ENCODE measurements around the gene MIEF2. TPM values are rescaled to one million over a fixed set of nuclear protein-coding genes. Genes with fewer than 3 reads are reported as not detected.

MIEF2 gene
- total RNA-seq, 2 donors from 2014 or later = 13.8 to 18.3 TPM

DNA sequence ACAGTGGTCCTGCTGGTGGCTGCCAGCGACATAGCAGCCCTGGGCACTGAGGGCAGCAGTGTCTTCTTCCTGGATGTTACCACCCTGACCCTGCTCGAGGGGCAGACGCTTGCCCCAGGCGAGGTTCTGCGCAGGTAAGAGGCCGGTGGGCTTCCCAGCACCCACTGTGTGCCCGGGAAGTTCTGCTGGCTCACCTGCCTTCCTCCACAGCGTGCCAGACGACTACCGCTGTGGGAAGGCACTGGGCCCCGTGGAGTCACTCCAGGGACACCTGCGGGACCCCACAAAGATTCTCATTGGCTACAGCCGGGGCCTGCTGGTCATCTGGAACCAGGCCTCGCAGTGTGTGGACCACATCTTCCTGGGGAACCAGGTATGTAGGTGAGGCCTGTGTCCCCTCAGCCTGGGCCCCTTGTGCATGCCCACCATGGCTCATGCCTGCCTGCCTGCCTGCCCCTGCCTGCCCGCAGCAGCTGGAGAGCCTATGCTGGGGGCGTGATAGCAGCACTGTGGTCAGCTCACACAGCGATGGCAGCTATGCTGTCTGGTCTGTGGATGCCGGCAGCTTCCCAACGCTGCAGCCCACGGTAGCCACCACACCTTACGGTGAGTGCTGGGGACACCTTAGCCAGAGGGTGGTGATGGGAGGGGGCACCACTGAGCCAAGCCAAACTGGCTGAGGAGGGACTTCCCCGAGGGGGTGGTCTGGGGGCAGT is 26.5 kb upstream of the MIEF2 start:
- intact Hi-C loops (cut with DNase I, micrococcal nuclease) = no loop called here
- DNase-seq = no peak
- no peak for ATAC-seq

DNA sequence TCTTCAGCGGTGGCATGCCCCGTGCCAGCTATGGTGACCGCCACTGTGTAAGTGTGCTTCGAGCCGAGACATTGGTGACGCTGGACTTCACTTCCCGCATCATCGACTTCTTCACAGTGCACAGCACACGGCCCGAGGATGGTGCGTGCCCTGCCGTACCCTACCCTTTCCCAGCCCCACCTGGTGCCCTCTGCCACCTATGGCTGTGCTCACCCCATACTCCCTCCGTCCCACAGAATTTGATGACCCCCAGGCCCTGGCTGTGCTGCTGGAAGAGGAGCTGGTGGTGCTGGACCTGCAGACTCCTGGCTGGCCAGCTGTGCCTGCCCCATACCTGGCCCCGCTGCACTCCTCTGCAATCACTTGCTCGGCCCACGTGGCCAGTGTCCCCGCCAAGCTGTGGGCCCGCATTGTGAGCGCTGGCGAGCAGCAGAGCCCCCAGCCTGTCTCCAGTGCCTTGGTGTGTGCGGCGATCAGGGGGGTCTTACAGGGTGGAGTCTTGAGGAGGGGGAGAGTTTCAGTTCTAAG is 25.5 kb upstream of the MIEF2 start:
- ATAC-seq = no peak
- DNase-seq = no peak
- intact Hi-C loops (cut with DNase I, micrococcal nuclease) = no loop called here

DNA sequence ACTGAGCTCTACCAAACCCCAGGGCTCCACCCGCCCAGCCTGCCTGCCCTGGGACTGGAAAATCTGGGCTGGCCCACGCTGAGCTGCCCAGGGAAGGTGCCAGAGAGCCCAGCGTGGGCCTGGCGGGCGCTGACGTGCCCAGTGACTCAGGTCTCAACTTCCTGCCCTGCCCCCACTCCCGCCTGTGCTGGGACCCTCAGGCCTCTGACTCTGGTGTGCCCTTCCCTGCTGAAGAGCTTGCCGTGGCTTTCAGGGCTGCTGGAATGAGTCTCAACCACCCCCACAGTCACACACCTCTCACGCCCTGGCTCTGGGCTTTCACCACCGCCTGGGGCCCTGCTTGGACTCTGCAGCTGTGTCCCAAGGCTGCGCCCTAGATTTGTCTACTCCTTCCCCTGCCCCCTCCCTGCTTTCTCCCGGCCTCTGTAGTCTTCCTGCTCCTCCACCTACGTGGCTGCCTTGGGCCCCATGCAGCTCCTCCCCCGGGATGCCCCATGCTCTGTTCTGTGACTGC is 24.7 kb upstream of the MIEF2 start:
- ATAC-seq (no peak), DNase-seq (no peak)
- intact Hi-C loops (cut with DNase I, micrococcal nuclease) = no loop called here

DNA sequence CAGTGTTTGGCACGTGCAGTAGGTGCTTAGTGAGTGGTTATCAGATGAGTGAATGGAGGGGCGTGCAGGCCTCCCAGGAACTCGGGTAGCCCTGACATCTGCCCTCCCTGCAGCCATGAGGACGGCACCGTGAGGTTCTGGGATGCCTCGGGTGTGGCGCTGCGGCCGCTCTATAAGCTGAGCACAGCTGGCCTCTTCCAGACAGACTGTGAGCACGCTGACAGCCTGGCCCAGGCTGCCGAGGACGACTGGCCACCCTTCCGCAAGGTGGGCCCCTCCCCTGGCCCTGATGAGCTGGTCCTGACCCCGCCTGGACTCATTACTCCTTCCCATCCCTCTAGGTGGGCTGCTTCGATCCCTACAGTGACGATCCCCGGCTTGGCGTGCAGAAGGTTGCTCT is 24.0 kb upstream of the MIEF2 start:
- ATAC-seq (no peak), DNase-seq (no peak)
- intact Hi-C loops (cut with DNase I, micrococcal nuclease) = no loop called here

DNA sequence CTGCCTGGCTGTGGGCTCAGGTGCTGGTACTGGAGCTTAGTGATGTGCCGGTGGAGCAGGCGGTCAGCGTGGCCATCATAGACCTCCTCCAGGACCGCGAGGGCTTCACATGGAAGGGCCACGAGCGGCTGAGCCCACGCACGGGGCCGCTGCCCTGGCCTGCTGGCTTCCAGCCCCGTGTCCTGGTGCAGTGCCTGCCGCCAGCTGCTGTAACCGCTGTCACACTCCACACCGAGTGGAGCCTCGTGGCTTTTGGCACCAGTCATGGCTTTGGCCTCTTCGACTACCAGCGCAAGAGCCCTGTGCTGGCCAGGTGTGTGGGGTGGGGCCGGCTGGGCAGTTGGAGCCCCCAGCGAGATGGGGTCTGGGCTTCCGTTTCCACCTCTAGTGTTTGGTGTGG is 23.0 kb upstream of the MIEF2 start:
- intact Hi-C loops (cut with DNase I, micrococcal nuclease) = no loop called here
- ATAC-seq (no peak), DNase-seq (no peak)

DNA sequence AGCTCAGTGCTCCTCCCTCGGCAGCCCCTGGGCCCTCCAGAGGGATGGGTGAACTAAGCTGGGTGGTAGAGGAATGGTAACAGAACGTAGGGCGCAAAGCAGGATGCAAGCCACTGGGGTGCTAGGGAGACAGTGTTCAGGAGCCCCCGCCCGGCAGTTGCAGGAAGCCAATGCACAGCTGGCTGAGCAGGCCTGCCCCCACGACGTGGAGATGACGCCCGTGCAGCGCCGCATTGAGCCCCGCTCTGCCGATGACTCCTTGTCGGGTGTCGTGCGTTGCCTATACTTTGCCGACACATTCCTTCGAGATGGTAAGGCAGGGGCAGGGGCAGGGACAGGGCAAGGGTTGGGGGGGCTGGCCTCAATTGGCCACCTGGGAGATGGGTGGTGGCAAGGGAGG is 22.2 kb upstream of the MIEF2 start:
- ATAC-seq (no peak), DNase-seq (no peak)
- intact Hi-C loops (cut with DNase I, micrococcal nuclease) = no loop called here

DNA sequence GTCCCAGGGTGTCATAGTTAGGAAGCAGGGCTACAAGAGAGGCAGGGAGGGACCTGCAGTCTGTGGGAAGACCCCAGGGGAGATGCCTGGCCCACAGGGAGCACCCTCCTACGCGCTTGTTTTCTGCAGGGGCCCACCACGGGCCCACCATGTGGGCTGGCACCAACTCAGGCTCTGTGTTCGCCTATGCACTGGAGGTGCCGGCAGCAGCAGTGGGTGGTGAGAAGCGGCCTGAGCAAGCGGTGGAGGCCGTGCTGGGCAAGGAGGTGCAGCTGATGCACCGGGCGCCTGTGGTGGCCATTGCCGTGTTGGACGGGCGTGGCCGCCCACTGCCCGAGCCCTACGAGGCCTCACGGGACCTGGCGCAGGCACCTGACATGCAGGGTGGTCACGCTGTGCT is 20.0 kb upstream of the MIEF2 start:
- DNase-seq = no peak

DNA sequence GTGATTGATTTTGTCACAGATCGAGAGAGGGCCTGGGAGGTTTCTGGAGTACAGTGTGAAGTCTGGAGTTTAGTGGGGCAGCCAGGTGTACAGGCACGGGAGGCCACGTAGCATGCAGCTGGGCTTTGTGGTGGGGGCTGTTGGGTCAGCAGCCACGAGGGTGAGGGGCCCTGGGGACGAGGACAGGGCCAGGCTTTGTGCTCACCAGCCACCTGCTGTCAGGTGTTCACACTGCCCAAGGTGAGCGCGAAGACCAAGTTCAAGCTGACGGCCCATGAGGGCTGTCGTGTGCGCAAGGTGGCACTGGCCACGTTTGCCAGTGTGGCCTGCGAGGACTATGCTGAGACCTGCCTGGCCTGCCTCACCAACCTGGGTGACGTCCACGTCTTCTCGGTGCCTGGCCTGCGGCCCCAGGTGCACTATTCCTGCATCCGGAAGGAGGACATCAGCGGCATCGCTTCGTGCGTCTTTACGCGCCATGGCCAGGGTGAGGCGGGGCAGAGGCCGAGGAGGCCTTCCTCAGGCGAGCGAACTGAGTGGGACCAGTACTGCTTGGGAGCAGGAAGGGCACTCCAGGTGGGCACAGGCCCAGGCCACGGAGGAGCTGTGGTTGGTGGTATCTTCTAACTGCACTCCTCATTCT is 19.1 kb upstream of the MIEF2 start:
- intact Hi-C loops (cut with DNase I, micrococcal nuclease) = no loop called here
- no peak for ATAC-seq

More for the DNA sequence above, 20.0 kb upstream of the MIEF2 start:
- intact Hi-C loops (cut with DNase I, micrococcal nuclease) = no loop called here
- ATAC-seq = no peak

DNA sequence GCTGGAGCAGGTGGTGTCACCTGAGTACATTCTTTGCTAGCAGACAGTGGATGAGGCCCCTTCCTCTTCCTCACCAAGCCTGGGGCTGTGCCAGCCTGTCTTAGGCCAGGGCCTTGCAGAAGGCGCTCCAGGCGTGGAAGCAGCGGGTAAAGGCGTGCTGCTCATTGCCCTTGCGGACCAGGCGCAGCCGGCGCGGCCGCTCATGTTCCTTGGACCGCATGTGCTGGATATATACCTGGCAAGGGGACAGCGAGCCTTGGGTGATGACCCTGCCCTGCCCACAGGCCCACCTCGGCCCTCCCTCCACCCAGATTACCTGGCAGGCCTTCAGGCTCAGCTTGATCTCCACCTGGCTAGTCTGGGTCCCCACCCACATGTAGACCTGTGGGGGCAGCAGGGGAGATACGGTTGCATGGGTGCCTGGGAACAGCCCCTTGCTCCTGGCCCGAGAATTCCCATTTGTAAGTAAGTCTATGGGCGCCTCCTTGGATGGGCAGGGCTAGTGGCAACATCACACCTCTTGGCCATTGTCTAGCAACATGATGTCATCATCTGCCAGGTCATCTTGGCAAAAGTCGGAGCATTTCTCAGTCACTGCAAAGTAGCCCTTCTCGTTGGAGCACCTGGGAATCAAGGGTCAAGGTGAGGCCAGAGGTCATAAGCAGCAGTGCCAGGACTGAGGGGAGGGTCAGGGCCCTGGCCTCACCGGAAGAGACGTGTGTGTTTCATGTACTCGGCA is 15.3 kb upstream of the MIEF2 start:
- DNase-seq (no peak), ATAC-seq (no peak)
- intact Hi-C loops (cut with DNase I, micrococcal nuclease) = no loop called here

More for the DNA sequence above, 19.1 kb upstream of the MIEF2 start:
- no peak for DNase-seq

DNA sequence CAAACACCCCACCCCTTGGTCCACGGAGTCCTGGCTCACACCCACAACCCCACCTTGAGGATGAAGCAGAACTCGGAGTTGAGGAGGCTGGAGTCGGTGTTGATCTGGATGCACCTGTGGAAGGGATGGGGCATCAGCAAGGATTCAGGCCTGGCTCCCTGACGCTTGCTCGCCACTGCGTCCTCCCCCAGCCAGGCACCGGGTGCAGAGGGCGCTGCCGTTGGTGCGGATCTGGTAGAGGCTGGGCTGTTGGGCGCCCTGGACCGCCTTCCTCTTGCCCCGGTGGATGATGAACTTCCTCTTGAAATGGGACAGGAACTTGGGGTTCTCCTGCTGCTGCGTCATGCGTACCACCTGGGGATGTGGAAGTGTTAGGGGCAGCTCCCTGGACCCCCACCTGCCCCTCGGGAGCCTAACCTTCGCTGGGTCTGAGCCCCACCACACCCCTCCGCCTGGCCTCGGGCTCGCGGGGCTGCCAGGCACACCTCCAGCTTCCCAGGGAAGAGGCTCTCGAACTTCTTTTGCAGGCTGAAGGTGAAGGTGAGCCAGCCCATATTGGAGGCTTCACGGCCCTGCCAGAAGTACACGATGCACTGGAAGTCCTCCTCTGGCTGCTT is 14.2 kb upstream of the MIEF2 start:
- intact Hi-C loops (cut with DNase I, micrococcal nuclease) = no loop called here

DNA sequence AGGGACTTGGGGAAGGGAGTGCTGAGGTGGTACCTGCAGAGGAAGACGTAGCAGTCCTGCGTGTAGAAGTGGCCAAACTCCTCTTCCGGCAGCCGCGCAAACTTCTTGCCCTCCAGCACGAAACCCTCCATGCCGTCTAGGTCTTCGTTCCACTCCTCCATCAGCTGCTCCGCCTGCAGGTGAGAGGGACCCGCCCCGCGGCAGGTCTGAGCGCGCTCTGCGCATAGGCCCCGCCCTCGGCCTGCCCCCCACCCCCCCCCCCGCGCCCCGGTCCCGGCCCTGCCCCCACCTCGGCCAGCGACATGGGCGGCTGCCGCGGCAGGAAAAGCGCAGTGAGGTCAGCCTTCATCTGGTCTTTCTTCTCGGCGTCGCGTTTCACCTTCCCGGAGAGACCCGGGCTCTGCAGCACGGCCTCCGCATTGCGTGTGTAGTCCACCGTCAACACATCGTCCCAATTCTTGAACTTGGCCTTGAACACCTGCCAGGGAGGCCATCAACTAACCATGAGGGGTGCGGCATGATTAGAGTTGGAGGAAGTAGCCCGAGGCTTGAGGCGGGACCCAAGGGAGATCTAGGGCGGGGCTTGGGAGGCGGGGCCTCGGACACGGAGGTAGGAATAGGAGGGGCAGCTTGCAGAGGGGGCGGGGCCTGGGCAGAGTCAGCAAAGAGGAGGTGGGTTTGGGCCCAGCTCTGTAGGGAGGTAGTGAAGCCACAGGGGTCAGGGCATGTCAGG is 13.4 kb upstream of the MIEF2 start:
- ATAC-seq (peak; percentile 88), DNase-seq (peak; percentile 90 to 96)
- intact Hi-C loops (cut with DNase I, micrococcal nuclease) = no loop called here

More for the DNA sequence above, 14.2 kb upstream of the MIEF2 start:
- DNase-seq = no peak
- no peak for ATAC-seq

DNA sequence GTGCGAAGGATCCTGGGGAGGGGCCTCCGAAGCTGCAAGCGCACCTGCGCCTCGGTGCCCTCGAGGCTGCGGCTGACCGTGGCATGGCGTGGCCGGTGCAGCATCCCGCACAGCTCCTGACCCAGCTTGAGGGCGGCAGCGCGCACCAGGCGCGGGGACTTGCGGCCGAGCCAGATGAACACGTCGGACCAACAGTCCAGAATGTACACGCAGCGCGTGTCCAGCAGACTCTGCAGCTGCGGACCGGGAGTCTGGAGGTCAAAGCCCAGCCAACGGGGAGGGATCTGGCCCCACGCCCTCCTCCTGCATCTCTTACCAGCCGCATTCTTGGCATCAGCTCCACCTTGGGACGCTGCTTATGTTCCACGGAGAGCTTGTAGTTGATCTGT is 12.9 kb upstream of the MIEF2 start:
- intact Hi-C loops (cut with DNase I, micrococcal nuclease) = no loop called here
- DNase-seq = peak in 1 of 2 donors; percentile 43

DNA sequence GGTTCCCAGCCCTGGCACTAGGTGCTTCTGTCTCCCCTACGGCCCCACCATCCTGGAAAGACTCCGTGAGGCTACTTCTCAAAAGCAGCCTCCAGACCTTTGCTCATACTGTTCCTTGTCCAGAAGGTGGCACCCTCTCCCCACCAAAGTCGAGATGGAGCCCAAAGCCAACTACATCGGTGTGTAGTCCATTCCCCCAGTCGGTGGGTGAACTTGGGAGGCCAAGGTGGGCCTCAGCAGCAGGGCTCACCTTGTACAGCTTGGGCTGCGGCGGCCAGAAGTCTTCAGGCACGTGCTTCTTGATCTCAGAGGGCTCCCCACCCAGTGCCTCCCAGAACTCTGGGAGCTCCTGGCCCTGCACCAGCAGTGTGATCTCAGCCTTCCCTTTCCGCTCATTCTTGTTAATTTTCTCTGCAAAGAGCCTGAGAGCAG is 12.1 kb upstream of the MIEF2 start:
- peak; percentile 58 to 61 for DNase-seq
- peak; percentile 58 for ATAC-seq
- intact Hi-C loops (cut with DNase I, micrococcal nuclease) = no loop called here

More for the DNA sequence above, 12.9 kb upstream of the MIEF2 start:
- ATAC-seq = no peak

DNA sequence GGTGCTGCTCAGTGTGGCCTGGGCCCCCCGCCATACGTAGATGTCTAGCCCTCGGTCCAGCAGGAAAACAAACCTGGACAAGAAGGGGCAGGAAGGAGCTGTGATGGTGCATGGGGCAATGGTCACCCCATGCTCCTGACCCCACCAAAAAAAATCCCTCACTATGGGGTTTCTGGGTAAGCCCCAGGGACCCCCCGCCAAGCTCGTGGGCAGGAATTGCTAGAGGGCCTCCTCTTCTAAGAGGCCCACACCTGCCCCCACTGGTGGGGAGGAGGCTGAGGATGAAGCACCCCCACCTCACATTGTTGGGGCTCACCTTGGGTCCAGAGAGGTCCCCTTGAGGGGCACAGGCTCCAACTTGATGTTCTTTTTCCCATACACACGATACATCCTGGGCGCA is 11.7 kb upstream of the MIEF2 start:
- ATAC-seq (no peak), DNase-seq (no peak)
- intact Hi-C loops (cut with DNase I, micrococcal nuclease) = no loop called here

DNA sequence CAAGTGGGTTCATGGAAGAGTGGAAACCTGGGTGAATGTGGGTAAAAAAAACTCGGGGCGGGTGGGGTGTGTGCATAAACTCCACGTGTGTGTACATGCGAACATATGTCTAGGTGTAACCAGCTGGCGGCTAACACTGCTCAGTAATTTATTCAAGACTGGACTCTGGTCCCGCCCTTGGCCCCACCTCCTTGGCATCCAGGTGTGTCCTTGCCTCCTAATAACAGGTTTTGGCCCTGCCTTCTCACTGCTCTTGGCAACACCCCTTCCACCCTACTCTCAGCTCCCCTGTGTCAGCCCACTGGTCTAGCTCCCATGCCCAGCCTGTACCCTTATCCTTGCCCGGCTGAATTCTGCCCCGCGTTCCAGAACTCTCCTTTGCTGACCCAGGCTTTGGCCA is 10.2 kb upstream of the MIEF2 start:
- DNase-seq = peak; percentile 85 to 86
- ATAC-seq = peak; percentile 61
- intact Hi-C loops (cut with DNase I, micrococcal nuclease) = no loop called here

DNA sequence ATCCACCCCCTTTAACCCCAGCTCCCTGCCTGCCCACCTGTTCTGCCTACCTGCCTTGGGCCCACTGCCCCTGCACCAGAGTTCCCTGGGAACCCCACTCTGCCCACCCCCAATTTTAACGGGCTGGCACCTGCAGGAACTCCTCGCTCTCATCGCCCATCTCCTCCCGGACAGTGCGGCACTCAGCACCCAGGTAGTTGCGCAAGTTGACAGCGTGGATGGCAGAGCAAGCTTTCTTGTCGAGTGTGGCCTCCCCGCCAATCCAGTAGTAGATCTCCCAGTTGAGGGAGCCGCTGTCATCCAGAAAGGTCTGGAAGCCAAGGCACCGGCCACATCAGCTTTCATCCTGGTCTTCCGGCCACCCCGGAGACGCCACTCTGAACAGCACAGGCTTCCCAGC is 9.8 kb upstream of the MIEF2 start:
- DNase-seq = no peak
- intact Hi-C loops (cut with DNase I, micrococcal nuclease) = no loop called here

DNA sequence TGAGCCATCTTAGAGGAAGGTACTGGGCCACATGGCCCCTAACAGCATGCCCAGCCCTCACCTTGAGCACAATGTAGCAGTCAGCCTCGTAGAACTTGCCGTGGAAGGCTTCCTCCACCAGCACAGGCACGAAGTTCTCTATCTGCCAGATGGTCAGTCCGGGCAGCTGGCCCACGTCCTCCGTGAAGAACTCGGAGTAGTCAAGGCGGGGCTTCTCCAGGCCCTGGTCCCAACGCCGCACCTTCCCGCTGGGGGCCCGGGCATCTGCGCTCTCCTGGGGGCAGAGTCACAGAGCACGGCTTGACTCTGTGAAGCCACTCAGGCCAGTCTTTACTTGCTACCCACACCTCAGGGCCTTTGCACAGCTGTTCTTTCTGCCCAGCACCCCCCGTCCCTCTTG is 9.3 kb upstream of the MIEF2 start:
- intact Hi-C loops (cut with DNase I, micrococcal nuclease) = no loop called here
- ATAC-seq (no peak), DNase-seq (no peak)

More for the DNA sequence above, 9.8 kb upstream of the MIEF2 start:
- ATAC-seq = no peak

DNA sequence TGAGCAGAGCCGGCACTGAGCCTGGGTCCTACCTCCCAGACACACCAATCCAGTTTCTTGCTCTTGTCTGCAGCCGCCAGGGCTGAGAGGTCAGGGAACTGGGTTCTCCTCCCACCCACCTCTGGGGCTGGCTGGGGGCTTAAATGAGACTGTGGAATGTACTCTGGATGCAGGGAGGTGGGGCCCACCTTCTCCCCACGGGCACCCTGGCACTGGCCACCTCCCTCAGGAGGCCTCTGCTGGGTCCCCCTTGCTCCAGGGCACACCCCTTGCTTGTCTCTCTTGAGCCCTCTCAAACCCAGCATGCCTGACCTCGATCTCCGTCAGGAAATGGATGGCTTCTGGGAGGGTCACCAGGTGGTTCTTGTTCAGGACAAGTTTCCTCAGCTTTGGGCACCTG is 8.3 kb upstream of the MIEF2 start:
- ATAC-seq = no peak
- DNase-seq = no peak
- intact Hi-C loops (cut with DNase I, micrococcal nuclease) = no loop called here

Data from left colon (tissue), 2 donors.